HG02571 (cell line): ENCODE data around the gene MAL.

Experiments
- ATAC-seq: cut with Tn5 transposase; IDR thresholded peaks from one replicate; pipeline ENCODE4 v1.9.1; 2021; ENCODE audit warnings: mild to moderate bottlenecking, moderate library complexity; ENCODE audit not compliant: unreplicated experiment

Gene MAL

DNA sequence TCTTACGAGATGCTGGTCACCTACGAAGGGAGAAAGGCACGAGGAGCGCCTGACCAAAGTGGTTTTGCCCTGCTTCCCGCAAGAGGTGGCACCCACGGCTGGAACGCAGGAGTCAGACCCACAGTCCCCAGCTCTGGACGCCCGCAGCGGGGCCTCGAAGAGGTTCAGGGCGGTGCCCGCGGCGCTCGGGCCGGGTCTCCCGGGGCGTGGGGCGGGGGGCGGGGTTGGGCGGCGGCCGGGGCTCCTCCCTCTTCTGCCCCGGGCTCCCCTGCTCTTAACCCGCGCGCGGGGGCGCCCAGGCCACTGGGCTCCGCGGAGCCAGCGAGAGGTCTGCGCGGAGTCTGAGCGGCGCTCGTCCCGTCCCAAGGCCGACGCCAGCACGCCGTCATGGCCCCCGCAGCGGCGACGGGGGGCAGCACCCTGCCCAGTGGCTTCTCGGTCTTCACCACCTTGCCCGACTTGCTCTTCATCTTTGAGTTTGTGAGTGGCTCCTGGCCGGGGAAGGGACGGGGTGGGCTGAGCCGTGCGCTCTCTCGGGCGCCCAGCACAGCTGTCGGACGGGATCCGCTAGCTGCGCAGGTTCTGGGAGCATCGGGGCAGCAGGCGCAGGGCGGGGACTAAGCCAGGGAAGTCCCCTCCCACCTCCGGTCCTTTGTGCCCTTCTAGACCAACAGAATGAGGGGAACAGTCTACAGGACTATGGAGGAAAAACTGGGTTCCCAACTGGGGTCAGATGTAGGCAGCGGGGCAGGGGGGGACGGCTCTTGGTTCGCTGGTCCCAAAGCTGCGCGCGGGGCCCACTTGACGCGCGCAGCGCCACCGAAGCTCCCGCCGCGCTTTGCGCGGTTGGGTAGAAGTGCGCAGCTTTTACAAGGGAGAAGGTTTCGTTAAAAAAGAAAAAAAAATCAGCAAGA is at the start of gene MAL:
TSS of gene MAL (plus strand) at position 303 of the 914 bp plus-strand sequence. CDS start at position 388, 85 bp downstream.
- ATAC-seq = no peak

DNA sequence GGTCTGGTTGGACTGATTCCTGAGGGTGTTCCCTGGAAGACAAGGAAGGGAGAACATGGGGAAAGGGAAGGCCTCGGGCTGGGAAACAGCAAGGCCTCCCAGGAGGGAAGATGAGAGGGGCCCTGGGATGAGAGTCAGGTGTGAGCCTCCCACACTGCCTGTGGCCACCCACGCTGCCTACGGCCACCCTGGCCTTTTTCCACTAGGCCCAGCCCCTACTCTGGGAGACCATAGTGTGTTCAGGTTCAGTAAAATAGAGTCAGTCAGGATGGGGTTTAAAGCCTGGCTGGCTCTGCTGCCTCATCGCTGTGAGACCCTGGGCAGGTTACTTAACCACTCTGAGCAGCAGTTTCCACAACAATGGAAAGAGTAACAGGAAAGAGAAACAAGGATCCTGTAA is 47.7 kb upstream of the MAL start:
- ATAC-seq = no peak

DNA sequence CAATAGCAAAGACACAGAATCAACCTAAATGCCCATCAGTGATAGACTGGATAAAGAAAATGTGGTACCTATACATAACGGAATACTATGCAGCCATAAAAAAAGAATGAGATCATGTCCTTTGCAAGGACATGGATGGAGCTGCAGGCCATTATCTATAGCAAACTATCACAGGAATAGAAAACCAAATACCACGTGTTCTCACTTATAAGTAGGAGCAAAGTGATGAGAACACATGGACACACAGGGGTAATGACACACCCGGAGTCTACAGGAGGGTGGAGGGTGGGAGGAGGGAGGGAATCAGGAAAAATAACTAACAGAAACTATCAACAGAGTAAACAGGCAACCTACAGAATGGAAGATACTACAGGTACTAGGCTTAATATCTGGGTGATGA is 46.6 kb upstream of the MAL start:
- ATAC-seq = no peak

DNA sequence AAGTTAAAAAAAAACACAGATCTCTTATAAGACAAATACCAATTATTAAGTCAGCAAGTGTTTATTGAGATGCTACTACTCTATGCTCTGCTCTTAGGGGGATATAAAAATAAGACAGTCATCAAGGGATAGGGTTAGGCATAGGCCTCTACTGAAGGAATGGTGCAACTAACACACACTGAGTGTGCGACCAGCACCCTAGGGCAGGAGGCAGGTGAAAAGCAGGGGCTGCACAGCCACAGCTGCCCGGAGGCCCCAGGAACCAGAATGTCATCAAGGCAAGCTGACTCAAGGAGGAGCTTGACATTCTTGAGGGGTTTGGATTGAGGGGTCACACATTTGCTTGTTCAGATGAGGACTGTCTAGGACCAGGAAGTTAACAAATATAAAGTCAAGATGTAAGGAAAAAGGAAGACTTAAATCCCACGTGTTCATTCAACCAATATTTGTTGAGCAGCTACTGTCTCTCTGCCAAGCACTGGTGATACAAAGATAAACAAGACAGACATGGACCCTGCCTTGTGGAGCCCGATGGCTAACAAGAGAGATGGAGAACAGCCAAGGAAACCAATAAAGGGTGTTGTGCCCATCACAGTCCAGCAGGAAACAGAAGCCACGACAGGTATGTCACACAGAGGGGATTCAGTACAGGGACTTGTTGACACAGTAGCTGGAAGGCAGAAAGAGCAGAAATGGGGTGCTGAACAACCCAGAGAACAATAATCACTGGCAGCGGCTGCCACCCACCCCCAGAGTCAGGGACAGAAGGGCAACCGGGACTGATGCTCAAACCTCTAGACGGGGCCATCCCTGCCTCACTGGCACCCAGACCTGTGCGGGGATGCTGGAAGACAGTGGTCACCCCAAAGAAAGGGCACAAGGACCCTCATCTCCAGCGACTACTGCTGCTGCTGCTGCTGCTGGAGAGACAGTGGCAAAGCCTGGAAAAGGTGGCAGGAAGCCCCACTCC is 45.8 kb upstream of the MAL start:
- no peak for ATAC-seq

DNA sequence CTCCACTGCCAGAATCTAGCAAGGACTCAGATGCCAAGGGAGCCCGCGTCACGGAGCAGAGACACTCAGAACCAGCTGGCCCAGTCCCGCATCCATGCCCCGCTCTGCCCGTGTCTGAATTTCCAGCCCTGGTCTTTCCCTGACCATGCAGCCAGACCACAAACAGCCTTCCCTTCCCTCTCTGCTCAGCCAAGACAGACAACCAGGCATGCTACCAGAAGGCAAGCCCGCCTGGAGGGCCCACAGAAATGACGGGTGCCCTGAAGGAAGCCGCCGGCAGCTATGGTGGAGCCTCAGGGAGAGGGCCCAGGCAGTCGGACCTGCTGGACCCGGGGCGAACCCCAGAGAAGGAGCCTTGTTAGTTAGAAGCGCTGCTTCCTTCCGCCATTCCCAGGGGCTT is 45.1 kb upstream of the MAL start:
- no peak for ATAC-seq

DNA sequence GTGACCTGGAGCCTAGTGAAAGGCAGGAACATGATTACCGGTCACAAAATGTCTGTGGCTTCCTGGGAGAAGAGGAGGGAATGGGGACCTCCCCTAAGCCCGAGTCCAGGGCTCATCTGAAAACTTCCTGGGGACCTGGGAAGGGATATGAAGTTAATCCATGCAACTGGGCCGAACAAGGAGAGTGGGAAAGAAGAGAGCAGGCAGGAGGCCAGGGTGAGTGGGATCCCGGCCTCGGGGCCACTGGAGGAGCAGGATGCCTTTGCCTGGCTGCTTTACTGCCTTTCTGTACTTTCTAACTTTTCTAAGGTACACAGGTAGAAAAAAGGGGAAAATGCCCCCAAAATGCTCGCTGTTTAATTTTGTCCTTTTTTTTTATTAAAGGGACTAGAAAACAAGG is 43.4 kb upstream of the MAL start:
- ATAC-seq = no peak

DNA sequence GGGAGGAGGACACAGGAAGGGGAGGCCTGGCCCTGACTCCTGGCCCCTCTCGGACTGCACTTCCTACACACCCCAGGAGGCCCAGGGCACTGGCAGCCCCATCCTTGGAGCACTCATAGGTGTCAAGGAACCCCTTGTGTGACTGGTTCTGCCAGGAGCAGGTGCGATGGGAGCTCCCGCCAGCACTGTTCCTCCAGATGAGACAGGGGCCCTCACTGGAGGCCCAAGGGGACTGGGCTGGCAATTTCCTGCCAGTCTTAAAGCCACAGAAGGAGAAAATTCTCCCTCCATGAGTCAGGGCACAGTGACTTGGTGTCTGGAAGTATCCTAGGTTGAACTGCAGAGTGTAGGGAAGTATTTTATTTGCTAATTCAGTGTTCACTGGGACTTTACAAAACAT is 42.8 kb upstream of the MAL start:
- ATAC-seq = no peak

DNA sequence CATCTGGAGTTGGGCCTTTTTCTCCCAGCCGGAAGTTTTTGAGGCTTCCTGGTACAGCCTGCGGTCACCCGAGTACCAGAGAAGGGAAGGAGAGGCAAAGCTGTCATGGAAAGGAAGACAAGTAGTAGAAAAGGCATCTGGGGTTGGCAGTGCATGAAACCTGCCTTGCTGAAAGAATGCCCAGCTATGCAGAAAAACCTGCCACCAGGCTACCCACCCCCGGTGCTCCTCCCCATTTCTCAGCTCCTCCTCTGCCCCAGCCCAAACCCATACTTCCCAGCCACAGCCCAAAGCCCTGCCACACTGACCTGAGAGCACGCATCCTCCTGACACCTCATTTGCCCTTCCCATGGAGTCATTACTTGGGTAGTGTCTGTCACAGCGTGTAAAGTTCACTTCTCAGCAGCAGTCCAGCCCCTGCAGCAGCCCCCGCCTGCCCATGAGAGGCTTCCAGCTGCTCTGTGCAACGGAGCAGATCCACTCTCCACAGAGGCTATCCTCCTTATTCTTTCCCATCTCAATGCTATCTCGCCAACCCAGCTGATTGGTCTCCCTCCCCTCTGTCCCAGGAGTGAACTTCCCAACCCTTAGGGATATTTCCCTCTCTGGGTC is 40.4 kb upstream of the MAL start:
- ATAC-seq = no peak

DNA sequence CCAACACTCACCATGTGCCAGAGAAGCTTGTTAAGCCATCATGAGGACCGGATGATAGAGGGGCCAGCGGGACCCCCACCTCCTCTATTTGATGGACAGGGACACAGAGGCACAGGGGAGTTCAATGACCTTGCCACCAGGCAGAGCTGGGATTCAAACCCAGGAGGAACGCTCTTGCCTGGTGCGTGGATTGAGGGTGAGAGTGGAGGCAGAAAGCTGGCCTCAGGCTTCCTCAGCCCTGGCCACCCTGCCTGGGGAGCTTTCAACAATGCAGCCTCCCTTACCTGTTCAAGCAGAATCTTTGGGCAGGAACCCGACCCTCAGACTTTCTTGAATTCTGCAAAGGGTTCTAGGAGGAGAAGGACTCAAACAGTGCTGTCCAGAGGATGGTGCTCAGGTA is 39.9 kb upstream of the MAL start:
- no peak for ATAC-seq

DNA sequence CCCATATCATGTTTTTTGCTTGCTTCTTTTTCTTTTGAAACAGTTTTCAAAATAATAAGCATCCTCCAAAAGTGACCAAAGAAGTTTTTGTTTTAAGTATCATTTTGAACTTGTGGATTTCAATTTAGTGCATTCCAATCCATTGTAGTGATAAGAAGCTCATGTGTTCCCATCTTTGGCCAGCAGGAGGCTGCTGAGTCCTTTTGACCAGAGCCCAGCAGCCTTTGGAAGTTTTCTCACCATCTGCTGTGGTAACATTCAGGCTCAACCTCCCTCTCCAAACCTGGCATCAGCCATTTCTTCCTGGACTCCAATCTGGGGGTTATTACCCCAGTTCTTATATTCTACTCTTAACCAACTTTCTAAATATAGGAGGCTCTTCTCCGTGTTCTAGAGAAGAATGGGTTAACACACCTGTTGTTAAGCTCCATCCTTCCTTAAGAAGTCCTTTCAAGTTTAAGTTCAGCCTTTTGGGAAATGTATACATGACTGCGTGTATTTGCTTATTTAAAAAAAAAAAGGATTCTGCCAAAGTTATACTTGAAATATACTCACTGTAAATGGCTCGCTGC is 39.0 kb upstream of the MAL start:
- ATAC-seq = peak; percentile 58

DNA sequence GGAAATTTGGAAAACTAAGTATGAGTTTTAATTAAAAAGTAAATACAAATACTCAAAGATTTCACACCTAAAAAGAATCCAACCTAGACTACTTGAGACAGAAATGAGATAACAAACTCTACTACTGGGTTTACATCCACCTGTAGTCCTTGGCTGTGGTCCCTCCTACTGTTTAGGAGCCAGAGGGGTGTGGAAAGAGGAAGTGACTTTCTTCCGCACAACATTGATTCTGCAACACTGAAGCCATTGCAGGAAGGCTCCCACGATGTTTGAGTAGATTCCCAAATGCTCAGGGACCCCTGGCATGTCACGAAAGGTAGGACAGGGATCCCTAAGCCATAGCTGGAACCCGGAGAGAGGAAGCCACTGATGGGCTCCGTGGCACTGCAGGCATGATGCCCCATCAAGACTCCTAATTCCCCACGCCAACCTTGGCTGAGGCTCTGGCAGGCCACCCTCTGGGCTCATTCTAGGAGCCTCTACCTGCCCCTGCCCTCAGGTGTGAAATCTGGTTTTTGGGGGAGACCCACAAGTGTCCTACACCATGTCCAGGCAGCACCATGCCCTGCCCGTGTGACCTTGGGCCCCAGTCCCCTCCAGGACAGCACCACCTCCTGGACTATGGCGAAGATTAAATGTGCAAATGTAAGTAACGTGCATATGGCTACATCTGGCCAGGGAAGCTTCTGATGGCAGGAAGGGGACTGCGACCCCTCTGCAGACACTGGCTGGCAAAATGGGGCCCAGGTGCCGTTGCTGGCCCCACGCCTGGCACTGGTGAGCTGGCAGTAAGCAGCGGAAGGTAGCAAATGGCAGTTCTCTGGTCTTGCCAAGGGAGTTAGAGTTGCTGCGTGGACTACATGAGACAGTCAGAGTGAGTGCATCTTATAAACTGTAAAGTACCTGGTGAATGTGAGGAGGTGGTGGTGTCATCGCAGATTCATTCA is 38.2 kb upstream of the MAL start:
- ATAC-seq = no peak

DNA sequence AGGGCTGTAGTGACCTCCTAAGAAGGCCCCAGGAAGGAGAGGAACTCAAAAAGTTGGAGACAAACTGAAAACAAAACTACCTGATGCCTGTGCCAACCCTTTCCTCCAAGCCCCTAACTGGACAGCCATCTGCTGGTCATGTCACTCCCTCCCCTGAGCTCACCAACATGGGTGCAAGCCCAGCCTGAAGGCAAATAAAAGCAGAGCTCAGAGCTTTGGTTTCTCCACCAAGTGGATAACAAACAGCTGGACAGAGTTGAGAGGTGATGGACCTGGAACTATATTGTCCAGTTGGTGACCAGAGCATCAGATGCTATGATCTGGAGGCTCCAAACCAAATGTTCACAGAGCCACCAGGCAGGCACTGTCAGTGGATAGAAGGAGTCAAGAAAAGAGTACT is 34.6 kb upstream of the MAL start:
- ATAC-seq = no peak

DNA sequence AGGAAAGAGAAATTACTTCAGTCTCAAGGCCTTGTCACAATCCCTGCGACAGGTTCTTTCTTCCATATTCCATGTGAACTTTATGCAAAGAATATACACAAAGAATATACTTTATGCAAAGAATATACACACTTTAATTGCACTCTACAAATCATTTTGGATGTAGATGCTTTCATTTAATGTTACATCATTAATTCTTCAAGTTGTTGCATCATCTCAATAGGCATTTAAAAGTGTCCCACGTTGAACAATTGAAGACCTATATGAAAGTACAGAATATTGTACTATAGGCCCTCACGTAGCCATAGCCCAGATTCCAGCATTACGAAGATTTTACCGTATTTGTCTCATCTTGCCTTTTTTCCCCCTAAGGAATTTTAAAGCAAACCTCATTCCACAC is 33.1 kb upstream of the MAL start:
- ATAC-seq = no peak

DNA sequence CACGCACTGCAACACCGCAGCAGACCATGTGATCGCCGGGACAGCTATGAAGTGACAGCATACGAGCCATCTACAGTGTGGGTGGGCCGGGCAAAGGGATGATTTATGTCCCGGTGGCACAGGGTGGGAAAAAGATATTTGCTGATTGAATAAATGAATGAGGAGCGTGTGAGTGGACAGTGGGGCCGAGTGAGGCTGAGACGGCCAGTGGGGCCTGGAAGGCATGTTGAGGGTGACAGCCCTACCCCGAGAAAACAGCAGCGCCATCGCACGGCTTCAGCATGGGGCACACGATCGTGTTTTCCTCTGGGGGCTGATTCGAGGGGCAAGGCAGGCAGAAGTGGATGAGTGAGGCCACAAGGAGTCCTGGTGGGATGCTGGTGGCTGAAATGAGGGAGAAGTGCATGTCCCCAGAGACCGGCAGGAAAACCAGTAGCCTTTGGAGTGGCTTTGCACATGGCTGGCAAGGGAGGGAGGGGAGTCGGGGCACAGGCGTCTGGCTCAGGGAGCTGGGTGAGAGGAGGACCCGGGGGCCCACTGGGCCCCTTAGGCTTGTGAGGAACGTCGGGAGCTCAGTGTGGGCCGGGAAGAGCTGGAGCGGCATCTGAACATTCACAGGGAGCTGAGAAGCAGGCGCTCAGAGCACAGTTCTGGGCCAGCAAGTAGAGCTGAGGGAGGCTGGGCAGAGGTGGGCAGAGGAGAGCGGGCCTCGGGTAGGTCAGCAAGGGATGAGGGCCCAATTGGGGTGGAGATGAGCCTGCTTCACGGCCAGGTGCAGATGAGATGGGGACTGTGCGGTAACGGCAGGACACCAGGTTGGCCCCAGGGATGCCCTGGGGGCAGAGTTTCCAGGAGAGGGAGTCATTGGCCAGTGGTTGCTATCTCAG is 32.1 kb upstream of the MAL start:
- no peak for ATAC-seq

DNA sequence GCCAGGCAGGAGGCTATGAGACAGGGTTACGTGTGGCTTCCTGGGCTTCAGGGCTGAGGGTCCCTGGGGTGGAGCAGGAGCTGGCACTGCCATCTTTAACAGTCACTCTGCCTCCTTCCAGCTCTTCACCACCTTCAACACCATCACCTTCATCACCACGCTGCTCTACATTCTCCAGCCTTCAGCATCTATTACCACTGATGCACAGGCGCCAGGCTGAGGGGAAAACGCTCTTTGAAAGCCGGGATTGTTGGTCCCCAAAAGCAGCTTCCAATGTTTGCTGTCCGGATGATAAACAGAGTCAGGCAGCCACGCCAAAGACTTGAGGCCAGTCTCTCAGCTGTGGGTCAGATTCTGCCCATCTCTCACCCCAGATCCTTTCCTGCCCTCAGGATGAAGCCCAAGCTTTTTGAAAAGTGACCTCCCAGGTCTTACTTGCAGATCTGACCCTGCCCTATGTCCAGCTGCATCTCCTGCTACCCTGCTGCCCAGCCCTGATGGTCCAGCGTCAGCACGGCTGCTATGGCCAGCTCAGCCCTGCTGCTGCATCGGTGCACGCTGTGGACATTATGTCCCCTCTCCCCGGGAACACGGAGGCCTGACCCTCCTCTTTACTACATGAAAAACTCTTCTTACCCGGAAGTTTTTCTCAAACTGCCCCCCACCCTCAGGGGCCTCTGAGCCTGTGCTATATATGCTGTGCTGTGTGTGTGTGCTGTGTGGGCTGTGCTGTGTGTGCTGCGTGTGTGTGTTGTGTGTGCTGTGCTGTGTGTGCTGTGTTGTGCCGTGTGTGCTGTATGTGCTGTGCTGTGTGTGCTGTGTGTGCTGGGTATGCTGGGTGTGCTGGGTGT is 31.2 kb upstream of the MAL start:
- ATAC-seq = no peak

DNA sequence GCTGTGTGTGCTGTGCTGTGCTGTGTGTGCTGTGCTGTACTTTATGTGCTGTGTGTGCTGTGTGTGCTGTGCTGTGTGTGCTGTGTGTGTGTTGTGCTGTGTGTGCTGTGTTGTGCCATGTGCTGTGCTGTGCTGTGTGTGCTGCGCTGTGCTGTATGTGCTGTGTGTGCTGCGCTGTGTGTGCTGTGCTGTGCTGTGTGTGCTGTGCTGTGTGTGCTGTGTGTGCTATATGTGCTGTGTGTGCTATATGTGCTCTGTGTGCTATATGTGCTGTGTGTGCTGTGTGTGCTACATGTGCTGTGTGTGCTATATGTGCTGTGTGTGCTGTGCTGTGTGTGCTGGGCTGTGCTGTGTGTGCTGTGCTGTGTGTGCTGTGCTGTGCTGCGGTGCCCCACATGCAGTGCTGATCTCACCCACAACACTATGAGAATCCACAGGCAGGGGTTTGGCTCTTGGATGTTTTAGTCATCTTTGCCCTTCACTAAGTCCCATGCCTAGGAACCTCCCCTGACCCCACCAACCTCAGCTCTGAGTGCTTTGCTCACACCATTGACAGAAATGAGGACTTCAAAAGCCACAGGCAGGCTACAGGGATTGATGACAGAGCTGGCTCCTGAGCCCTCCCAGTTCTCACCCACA is 30.5 kb upstream of the MAL start:
- ATAC-seq = no peak

DNA sequence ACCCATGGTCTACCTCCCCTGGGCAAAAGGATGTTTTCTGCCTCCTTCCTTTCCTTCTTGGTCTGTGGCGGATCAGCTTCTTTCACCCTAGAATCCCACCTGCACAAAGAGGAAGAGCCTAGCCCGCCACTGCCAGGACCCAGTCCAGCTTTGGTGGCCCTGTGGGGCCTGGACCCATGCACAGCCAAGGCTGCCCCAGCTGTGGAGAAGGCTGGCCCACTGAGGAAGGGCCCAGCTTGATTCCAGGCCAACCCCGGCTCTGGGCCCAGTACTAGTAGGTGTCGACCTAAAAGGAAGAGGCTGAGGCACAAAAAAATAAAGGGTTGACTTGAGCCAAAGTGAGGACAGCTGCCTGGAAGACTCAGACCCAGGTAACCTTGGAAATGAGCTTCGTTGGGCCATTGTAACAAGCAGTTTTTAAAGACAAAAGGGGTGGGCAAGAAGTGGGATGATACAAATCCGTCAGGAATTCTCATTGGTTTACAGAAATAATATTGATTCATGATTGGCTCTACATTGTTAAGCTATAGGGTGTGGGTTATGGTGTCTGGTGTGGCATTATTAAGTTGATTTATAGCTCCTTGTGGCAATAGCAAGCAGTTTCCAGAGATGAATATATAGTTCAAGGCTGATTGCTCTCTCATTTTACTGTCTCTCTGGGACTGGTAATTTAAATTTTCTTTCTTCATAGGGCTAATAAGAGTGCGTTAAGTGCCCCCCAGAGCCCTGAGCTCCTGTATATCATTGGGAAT is 29.8 kb upstream of the MAL start:
- ATAC-seq = no peak
